AG08396 (cell line): ENCODE data around the gene NUDCD2.
A peak's percentile ranks its signal among the peaks of the same experiment; 100 is the strongest.
"Not testable (repeated sequence)": the region's sequence is repeated elsewhere in the genome, so short reads cannot be mapped to it uniquely, and the experiment has no call there.

Experiments used
- DNase-seq: peaks from one replicate; pipeline ENCODE4 v3.0.0; 2012; ENCODE audit warnings: low spot score, mixed read lengths

Gene NUDCD2

DNA sequence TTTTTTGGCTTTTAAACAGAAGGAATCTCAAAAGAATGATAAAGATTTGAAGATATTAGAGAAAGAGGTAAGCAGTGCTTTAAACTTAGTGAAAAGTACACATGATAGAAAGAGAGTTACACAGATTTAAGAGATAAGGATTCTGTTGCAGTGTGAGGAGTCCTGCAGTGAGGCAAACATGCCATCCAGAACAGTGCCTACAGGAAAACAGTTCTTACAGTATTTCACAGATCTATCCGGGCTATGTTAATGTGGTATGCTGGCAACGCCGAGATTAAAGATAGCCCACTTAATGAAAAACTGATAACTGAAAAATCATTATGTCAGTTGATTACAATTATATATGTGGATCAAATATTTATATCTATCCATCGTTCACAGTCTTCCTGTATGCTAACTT lies 7.8 kb upstream of the NUDCD2 start:
- no peak for DNase-seq

DNA sequence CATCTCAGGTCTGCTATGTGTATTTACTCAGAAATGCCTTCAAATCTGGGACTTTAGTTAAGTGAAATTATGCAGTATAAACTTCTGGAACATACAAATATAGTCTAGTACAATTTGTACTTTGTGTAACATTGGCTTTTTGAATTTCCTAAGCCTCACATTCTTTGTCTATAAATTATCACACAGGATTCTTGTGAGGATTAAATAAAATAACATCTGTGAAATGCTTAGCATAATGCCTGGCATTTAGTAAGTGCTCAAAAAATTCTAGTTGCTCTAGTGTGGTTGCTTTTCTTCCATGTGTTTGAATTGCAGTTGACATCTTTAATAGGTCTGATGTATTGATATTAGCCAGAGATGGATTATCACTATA lies 3.1 kb upstream of the NUDCD2 start:
- DNase-seq: no peak

DNA sequence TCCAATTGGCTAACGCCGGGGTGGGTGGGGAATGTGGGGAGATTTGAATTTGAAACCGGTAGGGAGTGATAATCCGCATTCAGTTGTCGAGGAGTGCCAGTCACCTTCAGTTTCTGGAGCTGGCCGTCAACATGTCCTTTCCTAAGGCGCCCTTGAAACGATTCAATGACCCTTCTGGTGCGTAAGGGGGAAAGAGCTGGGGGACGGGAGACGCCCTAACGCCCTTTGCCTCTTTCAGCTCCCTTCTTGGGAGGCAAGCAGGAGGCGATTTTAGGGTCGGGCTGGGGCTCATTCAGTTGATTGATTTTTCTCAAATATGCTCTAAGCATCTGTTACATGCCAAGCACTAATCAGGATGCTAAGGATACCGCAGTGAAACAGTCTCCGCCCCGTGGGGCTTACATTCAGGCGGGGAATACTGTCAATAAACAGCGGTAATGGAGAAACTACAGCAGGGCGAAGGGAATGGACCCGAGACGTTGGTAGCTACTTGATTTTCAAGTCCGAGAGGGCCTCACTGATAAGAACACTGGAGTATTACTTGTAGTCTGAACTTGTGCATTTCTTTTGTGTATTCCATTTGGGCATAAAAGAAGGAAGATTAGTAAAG lies 765 bp upstream of the NUDCD2 start, which contains the start of gene HMMR:
TSS of gene HMMR (plus strand) at position 71 of the 610 bp plus-strand sequence. CDS start at position 132, 61 bp downstream.
- no peak for DNase-seq

GRCh38 chr5:163459462-163459818 lies 462 bp downstream of the NUDCD2 start:
- DNase-seq: no peak

DNA sequence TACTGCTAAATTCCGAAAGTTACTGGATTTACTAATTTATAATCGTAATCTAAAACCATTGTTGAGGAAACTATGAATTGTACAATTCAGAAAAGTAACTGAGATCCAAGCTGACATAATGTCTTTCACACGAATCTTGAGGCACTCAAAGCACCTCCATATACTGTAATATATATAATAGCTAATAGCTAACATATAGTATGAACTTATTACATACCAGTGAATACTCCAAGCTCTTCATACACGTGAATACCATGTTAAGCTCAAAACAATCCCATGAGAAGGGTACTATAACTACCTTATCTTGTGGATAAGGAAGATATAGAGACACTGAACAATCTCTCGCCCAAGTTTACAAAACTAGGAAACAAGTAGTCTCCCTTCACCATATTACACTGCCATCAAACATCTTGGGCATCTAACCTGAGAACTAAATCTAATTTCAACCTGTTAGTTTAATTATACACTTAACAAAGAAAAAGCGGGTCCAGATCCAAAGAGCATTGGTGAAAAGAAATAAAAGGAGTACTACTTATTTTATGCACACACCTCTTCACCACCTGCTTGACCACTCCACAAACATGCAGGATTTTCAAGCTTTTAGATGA lies 1.0 kb downstream of the NUDCD2 start:
- no peak for DNase-seq

- DNase-seq: no peak
Measured at GRCh38 chr5:163456840-163457239, 3.1 kb downstream of the NUDCD2 start.

- no peak for DNase-seq
Measured at GRCh38 chr5:163456029-163456589, 3.8 kb downstream of the NUDCD2 start.

GRCh38 chr5:163455406-163455805 lies 4.5 kb downstream of the NUDCD2 start:
- DNase-seq: not testable (repeated sequence)

- DNase-seq: no peak
Measured at GRCh38 chr5:163453705-163454104, 6.2 kb downstream of the NUDCD2 start.

GRCh38 chr5:163451489-163451888 lies 8.4 kb downstream of the NUDCD2 start:
- DNase-seq: no peak

GRCh38 chr5:163448491-163448890 lies 11.4 kb downstream of the NUDCD2 start:
- DNase-seq: no peak

DNA sequence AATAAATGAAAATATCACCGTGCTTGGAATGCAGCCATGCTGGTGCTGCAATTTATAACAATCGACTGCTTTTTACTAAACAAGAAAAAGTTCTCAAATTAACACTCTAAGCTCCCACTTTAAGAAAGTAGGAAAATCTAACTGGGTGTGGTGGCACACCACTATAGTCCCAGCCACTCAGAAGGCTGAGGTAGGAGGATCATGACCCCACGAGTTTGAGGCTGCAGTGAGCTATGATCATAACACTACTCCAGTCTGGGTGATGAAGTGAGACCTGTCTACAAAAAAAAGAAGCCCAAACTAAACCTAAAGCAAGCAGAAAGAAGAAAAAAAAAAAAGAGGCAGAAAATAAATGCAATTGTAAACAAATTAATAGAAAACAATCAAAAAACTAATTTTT lies 12.0 kb downstream of the NUDCD2 start:
- no peak for DNase-seq

DNA sequence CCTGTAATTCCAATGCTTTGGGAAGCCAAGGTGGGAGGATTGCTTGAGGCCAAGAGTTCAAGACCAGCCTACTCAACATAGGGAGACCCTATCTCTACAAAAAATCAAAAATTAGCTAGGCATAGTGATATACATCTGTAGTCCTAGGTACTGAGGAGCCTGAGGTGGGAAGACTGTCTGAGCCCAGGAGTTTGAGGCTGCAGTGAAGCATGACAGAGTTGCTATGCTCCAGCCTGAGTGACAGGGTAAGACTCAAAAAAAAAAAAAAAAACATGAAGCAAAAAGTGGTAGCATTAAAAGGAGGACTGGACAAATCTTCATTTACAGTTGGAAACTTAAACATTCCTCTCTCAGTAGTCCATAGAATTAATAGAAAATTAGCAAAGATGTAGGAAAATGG lies 12.7 kb downstream of the NUDCD2 start:
- no peak for DNase-seq

GRCh38 chr5:163445345-163445744 lies 14.6 kb downstream of the NUDCD2 start:
- DNase-seq: no peak

- DNase-seq: no peak
Measured at GRCh38 chr5:163444526-163444925, 15.4 kb downstream of the NUDCD2 start.

- no peak for DNase-seq
Measured at GRCh38 chr5:163440954-163441353, 18.9 kb downstream of the NUDCD2 start.

- no peak for DNase-seq
Measured at GRCh38 chr5:163439092-163439425, 20.8 kb downstream of the NUDCD2 start.

GRCh38 chr5:163437309-163438182 lies 22.4 kb downstream of the NUDCD2 start, which contains the start of gene CCNG1:
TSS of gene CCNG1 (plus strand) at chr5:163437595. CDS start at chr5:163439257, 1,662 bp downstream.
- peak; percentile 96 for DNase-seq

GRCh38 chr5:163437011-163437308 lies 22.9 kb downstream of the NUDCD2 start:
- DNase-seq: no peak

DNA sequence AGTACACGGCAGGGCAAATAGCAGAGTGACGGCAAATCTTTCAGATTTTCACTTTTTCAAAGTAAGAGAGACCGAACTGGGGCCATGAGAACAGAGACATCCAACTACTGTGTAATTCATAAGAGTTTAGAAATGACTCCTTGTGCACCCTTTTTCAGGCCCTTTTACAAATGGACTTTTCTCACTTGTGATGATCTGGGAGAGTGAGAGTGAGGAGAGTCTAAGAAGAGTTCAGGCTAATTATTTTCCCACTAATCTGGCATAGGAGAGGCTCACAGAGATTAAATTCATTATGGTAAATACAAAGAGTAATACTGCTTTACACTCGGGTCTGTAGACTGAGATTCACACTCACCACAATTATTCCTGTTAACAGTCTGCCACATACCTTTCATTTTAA lies 23.4 kb downstream of the NUDCD2 start:
- DNase-seq: no peak

GRCh38 chr5:163434401-163434866 lies 25.5 kb downstream of the NUDCD2 start:
- DNase-seq: no peak

DNA sequence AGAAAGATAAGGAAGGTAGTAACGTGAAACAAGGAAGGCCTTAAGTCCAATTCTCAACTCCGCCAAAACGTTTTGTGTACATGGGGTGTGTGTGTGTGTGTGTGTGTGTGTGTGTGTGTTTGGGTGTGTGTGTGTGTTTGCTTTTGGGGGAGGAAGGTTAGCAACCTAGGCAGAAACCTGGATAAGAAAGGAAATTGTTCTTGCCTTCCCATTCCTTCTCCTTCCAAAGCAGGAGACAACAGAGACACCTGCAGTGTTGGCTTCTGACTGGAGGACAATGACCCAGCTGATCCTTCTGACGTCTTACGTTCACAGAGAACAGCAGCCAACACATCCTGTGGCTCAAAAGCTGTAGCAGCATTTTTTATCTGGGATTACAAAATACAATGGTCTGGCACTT lies 26.6 kb downstream of the NUDCD2 start:
- DNase-seq: no peak

GRCh38 chr5:163432544-163432943 lies 27.4 kb downstream of the NUDCD2 start:
- DNase-seq: no peak
